Activated naive CD4-positive, alpha-beta T cell treated with anti-CD3 and anti-CD28 coated beads, Interleukin-2, amount 50 U/mL, for 16 hours (primary cell): ENCODE data around the gene SCD5.

Experiments used
- DNase-seq: peaks from one replicate; pipeline ENCODE4 v3.0.0-alpha.2; 2020

The SCD5 gene

DNA sequence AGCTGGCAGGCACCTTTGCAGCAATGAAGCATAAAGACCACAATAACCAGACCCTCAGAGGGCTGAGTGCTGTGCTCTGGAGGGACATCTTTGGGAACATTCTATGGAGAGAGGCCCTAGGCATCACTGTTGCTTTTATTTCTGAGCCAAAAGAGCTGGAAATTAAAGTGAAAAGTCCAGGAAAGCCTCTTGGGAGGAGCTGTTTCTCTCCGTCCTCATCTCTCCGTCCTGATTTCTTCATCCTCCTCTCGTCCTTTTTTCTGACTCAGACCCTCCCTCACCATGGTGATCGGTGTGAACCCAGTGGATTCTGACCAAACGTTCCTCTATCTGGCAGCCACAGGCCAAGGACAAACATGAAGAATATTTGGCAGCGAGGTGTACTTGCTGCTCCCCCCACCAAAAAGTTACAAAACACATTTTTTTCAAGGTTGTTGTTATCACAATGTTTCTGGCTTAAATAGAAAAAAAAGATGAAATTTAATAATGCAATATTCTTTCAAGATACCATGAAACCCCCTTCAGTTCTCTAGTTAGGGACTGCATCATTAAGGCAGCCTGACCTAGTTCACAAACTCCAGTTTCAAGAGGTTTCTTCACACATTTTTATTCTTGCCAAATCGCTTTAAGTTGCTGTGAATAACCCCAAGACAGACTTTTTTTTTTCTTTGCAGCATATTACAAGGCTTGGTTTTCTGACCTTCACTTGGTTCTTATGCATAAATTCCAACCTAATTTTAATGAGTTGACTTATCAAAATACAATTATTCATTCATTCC lies 80.2 kb downstream of the SCD5 start:
- no peak for DNase-seq

- DNase-seq, result no peak
Observed at GRCh38 chr4:82715731-82716617, 82.6 kb downstream of the SCD5 start.

- DNase-seq, result no peak
Observed at GRCh38 chr4:82713856-82714255, 84.7 kb downstream of the SCD5 start.

- DNase-seq, result no peak
Observed at GRCh38 chr4:82712561-82712960, 86.0 kb downstream of the SCD5 start.

DNA sequence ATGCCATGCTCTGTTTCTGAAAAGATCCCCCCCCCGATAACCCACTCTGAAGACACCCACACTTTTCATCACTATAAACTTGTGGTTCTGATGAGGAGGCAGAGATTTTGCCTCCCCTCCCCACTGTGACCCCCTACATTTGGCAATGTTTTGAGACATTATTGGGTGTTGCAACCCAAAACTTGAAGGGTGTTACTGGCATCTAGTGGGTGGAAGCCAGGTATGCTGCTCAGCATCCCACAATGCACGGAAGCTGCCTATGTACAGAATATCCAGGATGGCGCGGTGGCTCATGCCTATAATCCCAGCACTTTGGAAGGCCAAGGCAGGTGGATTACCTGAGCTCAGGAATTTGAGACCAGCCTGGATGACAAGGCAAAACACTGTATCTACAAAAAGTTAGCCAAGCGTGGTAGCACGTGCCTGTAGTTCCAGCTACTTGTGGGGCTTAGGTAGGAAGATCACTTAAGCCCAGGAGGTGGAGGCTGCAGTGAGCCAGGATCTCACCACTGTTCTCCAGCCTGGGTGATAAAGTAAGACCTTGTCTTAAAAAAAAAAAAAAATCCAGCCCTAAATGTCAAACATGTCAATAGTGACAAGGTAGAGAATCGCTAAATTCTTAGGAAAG lies 87.3 kb downstream of the SCD5 start:
- DNase-seq, result no peak

- DNase-seq, result no peak
Observed at GRCh38 chr4:82710197-82710929, 88.2 kb downstream of the SCD5 start.

GRCh38 chr4:82708982-82709381 lies 89.6 kb downstream of the SCD5 start:
- DNase-seq, result no peak

GRCh38 chr4:82706349-82707000 lies 92.1 kb downstream of the SCD5 start:
- DNase-seq, result no peak

- DNase-seq, result no peak
Observed at GRCh38 chr4:82705928-82706300, 92.7 kb downstream of the SCD5 start.

DNA sequence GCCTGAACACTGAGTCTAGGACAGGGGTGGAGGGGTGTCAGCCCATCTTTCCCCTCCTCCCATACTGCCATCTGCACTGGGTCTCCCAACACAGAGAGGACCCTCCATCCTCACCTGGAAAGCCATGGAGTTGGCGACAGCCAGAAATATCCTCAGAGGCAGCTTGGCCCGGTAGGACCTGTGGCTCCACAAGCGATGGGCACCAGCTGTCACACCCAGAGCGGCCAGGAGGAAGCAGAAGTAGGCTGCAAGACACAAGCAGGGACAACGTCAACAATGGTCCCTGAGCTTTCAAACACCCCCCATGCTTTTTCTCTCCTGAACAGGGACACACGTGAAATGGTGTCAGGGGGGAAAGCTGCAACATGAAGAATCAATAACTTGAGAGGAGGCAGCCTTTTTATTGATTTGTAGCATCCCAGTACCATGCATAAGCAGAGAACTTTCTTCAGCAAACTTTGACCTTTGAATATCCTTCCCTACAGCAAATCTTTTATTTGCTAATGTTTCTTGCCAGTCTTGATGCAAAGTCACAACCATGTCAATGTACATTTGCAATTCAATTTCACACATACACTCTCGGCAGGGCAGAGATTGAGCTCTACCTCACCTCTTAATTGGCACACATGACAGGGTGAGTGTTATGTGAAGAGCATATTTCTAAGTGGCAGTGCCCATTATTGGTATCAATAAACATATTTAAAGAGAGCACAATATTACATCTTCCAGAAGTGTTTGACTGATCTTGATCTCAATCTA lies 93.2 kb downstream of the SCD5 start:
- no peak for DNase-seq

GRCh38 chr4:82704156-82704555 lies 94.4 kb downstream of the SCD5 start:
- no peak for DNase-seq

- no peak for DNase-seq
Observed at GRCh38 chr4:82698412-82698811, 100.2 kb downstream of the SCD5 start.

GRCh38 chr4:82697561-82697960 lies 101.0 kb downstream of the SCD5 start:
- no peak for DNase-seq

GRCh38 chr4:82696117-82696860 lies 102.3 kb downstream of the SCD5 start:
- DNase-seq, result no peak

DNA sequence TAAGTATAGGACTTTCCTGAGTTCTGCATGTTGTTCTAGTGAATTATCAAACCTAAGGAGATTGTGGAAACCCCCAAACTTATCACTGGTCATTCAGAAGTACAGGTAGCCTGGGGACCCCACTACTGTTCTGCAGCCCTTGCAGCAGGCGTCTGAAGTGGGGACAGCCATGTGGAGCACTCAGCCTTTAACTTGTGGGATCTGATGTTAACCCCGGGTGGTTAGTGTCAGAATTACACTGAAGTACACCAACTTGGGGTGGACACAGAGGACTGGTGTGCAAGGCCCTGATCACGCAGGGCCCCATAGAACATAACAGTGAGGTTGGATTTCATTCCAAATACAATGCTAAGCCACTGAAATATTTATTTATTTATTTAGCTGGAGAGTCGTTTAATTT lies 103.7 kb downstream of the SCD5 start:
- no peak for DNase-seq

DNA sequence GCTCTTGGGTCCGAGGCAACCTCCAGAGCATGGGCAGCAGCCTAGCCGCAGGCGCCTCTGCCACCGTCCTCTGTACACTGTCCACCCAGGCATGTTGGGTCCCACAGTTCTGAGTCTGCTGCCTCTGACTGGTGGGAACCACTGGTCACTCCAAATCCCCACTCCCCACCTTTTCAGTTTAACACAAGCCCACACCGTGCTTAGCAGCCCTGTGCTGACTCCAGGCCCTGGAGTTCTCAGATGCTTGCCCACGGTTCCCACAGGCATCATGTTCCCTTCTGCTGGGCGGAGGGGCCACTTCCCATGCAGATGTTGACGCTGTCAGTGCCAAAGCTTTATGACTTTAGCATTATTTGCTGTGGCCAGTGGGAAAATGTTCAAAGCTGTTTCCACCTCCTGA lies 104.5 kb downstream of the SCD5 start:
- DNase-seq, result no peak

DNA sequence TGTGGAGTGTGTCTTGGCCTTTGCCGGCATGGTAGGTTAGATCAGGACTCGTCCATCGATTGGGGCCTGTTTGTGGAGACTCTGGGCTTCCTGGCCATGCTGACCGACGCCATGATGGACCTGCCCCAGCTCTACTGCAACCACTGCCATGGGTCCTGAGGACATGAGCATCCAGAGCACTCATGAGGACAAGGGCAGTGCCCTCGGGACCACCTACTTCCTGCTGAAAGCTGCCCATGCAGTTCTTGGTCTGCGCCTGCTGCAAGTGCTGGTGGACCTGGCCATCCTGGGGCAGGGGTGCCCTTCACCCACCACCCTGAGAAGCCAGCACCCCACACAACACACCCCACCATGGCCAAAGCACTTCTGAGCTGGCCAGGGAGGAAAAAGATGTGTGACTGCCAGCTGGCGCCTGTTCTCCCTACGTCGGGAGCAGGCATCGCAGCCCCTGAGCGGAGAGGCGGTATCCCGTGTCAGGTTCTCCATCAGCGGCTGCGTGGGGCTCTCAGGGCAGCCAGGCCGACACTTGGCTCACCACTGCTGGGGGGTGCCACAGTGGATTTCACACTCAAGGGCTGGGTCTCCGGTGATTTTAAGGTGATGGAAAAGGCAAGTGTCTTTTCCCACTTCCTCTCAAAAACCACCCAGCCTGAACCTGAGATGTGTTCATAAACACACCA lies 106.4 kb downstream of the SCD5 start:
- DNase-seq, result no peak

- no peak for DNase-seq
Observed at GRCh38 chr4:82691431-82691830, 107.2 kb downstream of the SCD5 start.

DNA sequence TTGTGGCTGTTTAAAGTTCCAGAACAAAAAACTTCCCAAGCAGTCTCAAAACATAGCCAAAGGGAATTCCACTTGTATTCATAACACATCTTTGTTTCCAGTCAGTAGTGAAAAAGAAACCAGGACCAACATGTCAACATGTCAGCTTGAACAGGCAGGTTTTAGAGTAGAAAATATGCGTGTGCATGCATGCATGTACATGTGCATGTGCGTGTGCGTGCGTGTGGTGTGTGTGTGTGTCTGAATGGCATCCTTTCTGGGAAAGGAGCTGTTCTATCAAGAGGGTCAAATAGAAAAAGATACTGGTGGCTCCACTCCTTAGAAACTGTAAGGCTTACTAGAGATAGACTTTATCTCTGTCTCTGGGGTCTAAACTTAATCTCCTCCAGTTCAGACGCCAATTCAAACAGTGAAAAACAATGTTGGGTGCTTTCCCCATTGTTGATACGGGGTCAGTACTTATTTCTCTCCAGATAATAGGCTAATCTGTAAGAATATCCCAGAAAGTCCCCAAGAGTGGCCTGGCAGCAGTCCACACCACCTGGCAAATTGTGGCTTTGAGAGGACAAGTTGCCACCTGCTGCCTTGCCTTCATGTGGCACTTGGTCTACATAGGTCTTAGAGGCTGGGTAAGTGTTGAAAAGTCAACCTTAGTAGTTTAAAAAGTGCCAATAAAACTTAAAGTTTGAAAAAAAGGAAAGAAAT lies 110.4 kb downstream of the SCD5 start:
- no peak for DNase-seq

GRCh38 chr4:82687531-82687930 lies 111.1 kb downstream of the SCD5 start:
- no peak for DNase-seq
